ENCODE data around the gene LIMS2. TPM values are rescaled to one million over a fixed set of nuclear protein-coding genes. Genes with fewer than 3 reads are reported as not detected.
A peak's percentile ranks its signal among the peaks of the same experiment; 100 is the strongest.

Gene LIMS2
- total and polyA plus RNA-seq, 2 of the 8 experiments (the other 6 are each of a cell fraction or from before 2014, with no cell fraction given), result 3.3 to 4.8 TPM

DNA sequence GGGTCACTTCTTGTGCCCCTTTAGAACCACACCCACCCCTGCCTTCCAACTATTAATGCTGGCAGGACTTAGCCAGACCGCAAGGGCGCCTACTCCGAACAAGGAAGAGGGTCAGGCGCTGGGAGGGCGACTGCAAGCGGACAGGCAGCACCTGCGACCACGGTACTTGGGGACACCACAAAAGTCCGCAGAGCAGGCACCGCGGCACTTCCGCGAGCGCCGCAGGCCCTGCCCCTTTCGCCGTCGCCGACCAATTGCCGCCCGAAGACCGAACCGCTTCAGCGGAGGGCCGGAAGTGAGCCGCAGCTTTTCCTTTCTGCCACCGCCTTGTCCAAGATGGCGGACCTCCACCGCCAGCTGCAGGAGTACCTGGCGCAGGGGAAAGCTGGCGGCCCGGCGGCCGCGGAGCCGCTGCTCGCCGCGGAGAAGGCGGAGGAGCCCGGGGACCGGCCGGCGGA lies 25.9 kb upstream of the LIMS2 start, which contains the start of gene SFT2D3 (continued):
- TF ChIP-seq, protein P1, sequence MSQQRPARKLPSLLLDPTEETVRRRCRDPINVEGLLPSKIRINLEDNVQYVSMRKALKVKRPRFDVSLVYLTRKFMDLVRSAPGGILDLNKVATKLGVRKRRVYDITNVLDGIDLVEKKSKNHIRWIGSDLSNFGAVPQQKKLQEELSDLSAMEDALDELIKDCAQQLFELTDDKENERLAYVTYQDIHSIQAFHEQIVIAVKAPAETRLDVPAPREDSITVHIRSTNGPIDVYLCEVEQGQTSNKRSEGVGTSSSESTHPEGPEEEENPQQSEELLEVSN (IDR thresholded peaks at IDR 0.05), result no peak; the same call in 1 of the 2 replicates
- no peak for TF ChIP-seq SIX5 (IDR thresholded peaks at IDR 0.05; ENCODE audit: low read depth, low read length)
- TF ChIP-seq MAFK (IDR thresholded peaks at IDR 0.05; ENCODE audit: low read depth, low read length), result no peak
- no peak for TF ChIP-seq BACH1 (IDR thresholded peaks at IDR 0.05; ENCODE audit: low read length)
- no peak for TF ChIP-seq JUN (IDR thresholded peaks at IDR 0.05; ENCODE audit: low read depth, low read length)
- TF ChIP-seq, protein P2, sequence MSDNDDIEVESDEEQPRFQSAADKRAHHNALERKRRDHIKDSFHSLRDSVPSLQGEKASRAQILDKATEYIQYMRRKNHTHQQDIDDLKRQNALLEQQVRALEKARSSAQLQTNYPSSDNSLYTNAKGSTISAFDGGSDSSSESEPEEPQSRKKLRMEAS (IDR thresholded peaks at IDR 0.05), result peak; percentile 51
- no peak for TF ChIP-seq SRF (IDR thresholded peaks at IDR 0.05; ENCODE audit: low read depth, low read length)
- TF ChIP-seq CEBPB (IDR thresholded peaks at IDR 0.05; ENCODE audit: low read depth, low read length), result no peak
- TF ChIP-seq, protein P3, sequence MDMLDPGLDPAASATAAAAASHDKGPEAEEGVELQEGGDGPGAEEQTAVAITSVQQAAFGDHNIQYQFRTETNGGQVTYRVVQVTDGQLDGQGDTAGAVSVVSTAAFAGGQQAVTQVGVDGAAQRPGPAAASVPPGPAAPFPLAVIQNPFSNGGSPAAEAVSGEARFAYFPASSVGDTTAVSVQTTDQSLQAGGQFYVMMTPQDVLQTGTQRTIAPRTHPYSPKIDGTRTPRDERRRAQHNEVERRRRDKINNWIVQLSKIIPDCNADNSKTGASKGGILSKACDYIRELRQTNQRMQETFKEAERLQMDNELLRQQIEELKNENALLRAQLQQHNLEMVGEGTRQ (IDR thresholded peaks at IDR 0.05; ENCODE audit: low read length), result no peak
- TF ChIP-seq NRF1 (IDR thresholded peaks at IDR 0.05; ENCODE audit: low read depth, low read length), result no peak
- no peak for TF ChIP-seq CHD1 (IDR thresholded peaks at IDR 0.05; ENCODE audit: low read depth, low read length)
- TF ChIP-seq SIN3A (conservative IDR thresholded peaks at IDR 0.05 in 1 of 2, IDR thresholded peaks at IDR 0.05 in 1 of 2; ENCODE audit: low read depth in 1 of 2, low read length in 2 of 2), result no peak; a peak in 1 of 4 replicates
- TF ChIP-seq FOSL1 (IDR thresholded peaks at IDR 0.05; ENCODE audit: insufficient read depth, low read depth, low read length), result no peak
- no peak for TF ChIP-seq ASH2L (IDR thresholded peaks at IDR 0.05; ENCODE audit: low read length)
- peak; percentile 75; the same call in 1 of the 2 replicates for TF ChIP-seq GABPA (IDR thresholded peaks at IDR 0.05; ENCODE audit: borderline replicate concordance, insufficient read depth, low read length)
- 0 out of 2 replicates have a peak, but pooled peaks have one; percentile 20 for TF ChIP-seq TCF12 (IDR thresholded peaks at IDR 0.05; ENCODE audit: low read depth, low read length)
- TF ChIP-seq CBX8 (IDR thresholded peaks at IDR 0.05; ENCODE audit: borderline replicate concordance, low read depth, low read length), result no peak
- TF ChIP-seq POLR2A (IDR thresholded peaks at IDR 0.05; ENCODE audit: control extremely low read depth in 1 of 2, low read depth in 2 of 2, low read length in 2 of 2), result peak; percentile 96 to 97
- TF ChIP-seq POLR2AphosphoS5 (IDR thresholded peaks at IDR 0.05; ENCODE audit: low read depth, low read length), result peak; percentile 96
